GM12801 (cell line): Measurements from ENCODE around the gene EXOC5.

Source experiments
- CTCF ChIP-seq: IDR thresholded peaks from one replicate; pipeline ENCODE4 v1.5.1; 2011; ENCODE audit warnings: control low read depth; ENCODE audit not compliant: insufficient read length; ENCODE audit errors: extremely low read depth

Gene EXOC5

GRCh38 chr14:57174466-57174865, 94.2 kb downstream of the EXOC5 start:
- TF ChIP-seq CTCF: no peak

GRCh38 chr14:57171903-57172302, 96.8 kb downstream of the EXOC5 start:
- no peak for TF ChIP-seq CTCF

GRCh38 chr14:57171363-57171762, 97.3 kb downstream of the EXOC5 start:
- no peak for TF ChIP-seq CTCF

- no peak for TF ChIP-seq CTCF
Observed at GRCh38 chr14:57169901-57170300, 98.8 kb downstream of the EXOC5 start.

GRCh38 chr14:57168138-57168679, 100.5 kb downstream of the EXOC5 start:
- no peak for TF ChIP-seq CTCF

GRCh38 chr14:57161583-57162234, 107.0 kb downstream of the EXOC5 start:
- TF ChIP-seq CTCF: no peak

GRCh38 chr14:57160333-57160732, 108.4 kb downstream of the EXOC5 start:
- no peak for TF ChIP-seq CTCF
